Muscle of leg (tissue), 11 donors: ENCODE measurements around the gene ST3GAL3. TPM values are rescaled to one million over a fixed set of nuclear protein-coding genes. Genes with fewer than 3 reads are reported as not detected.
A peak's percentile ranks its signal among the peaks of the same experiment; 100 is the strongest.

ENCODE experiments used
- DNase-seq: peaks from one replicate; pipeline ENCODE4 v3.0.0; 2013
- H3K27ac ChIP-seq: one replicate; pipeline ENCODE4 v1.5.1; 2013; ENCODE audit warnings: mild to moderate bottlenecking, low read length, control low read depth
- H3K27me3 ChIP-seq: one replicate; pipeline ENCODE4 v1.6.1; 2013; ENCODE audit warnings: low read length; ENCODE audit not compliant: control insufficient read depth, insufficient read depth
- H3K36me3 ChIP-seq: one replicate; pipeline ENCODE4 v1.6.1; 2013; ENCODE audit warnings: low read length; ENCODE audit not compliant: control insufficient read depth, insufficient read depth
- H3K4me1 ChIP-seq: one replicate; pipeline ENCODE4 v1.6.1; 2013; ENCODE audit warnings: low read length; ENCODE audit not compliant: control insufficient read depth, insufficient read depth
- H3K4me3 ChIP-seq: one replicate; pipeline ENCODE4 v1.5.1; 2013; ENCODE audit warnings: low read length, control low read depth
- H3K9me3 ChIP-seq: replicated peaks from 2 replicates; pipeline ENCODE4 v1.6.1; 2013; ENCODE audit warnings: low read depth, low read length; ENCODE audit not compliant: control insufficient read depth
- WGBS: methylation state at CpG from one replicate; pipeline ENCODE4 v1.1.5; 2013; ENCODE audit warnings: missing lambda C conversion rate; ENCODE audit not compliant: insufficient coverage; 5-methylcytosine and 5-hydroxymethylcytosine counted together
- polyA plus RNA-seq, 8 donors: library from polyadenylated mRNA; unstranded; fragments of 120-200 nt; gene quantifications; one replicate each; pipeline versions ENCODE4 v1.2.1 to v1.2.3, GENCODE V29; 2013; ENCODE audit warnings: inconsistent platforms in 1 of 8, low replicate concordance in 1 of 8; ENCODE audit not compliant: insufficient read length in 8 of 8, insufficient read depth in 1 of 8
- total RNA-seq: library from RNA; stranded (reverse); fragments of 120-200 nt; gene quantifications from one replicate; pipeline ENCODE4 v1.2.4, GENCODE V29; 2013

ST3GAL3 gene
- total and polyA plus RNA-seq, 9 donors: 21.5 to 34.9 (median 32.6) TPM

- WGBS: 33% methylated on average over 4 of the region's 7 CpGs
- Histone ChIP-seq H3K27me3 (no peaks in the 10 kb centered on the region), H3K27ac (no peak overlapping the region), H3K36me3 (peaks cover 52% of the 10 kb centered on the region), H3K4me1 (peaks cover 17% of the 10 kb centered on the region), H3K9me3 (peaks cover 3% of the 10 kb centered on the region), H3K4me3 (no peak overlapping the region)
- DNase-seq: no peak
These were observed 262.0 kb downstream of the ST3GAL3 start for GRCh38 chr1:43969416-43969745.

- DNase-seq: peak; percentile 99
- no peaks in the 10 kb centered on the region for H3K27me3 ChIP-seq
- H3K9me3 ChIP-seq: peaks cover 3% of the 10 kb centered on the region
- peaks cover 17% of the 10 kb centered on the region for H3K4me1 ChIP-seq
- WGBS: 3% methylated on average over 20 of the region's 47 CpGs
- peak within 1 kb of the TSS; percentile 94 for H3K4me3 ChIP-seq
- no peak within 1 kb of the TSS for H3K27ac ChIP-seq
- H3K36me3 ChIP-seq: peaks cover 48% of the 10 kb centered on the region
These were observed 262.6 kb downstream of the ST3GAL3 start, which contains the start of gene DPH2 for GRCh38 chr1:43969746-43970466. DPH2 (plus strand) TSS chr1:43970010; CDS start chr1:43970176, 166 bp downstream.

- H3K4me3 ChIP-seq: peak overlapping the region; percentile 94
- peaks cover 47% of the 10 kb centered on the region for H3K36me3 ChIP-seq
- H3K4me1 ChIP-seq: peaks cover 21% of the 10 kb centered on the region
- H3K27ac ChIP-seq: no peak overlapping the region
- 7% methylated on average over 2 of the region's 5 CpGs for WGBS
- H3K9me3 ChIP-seq: peaks cover 3% of the 10 kb centered on the region
- H3K27me3 ChIP-seq: no peaks in the 10 kb centered on the region
- no peak for DNase-seq
These were observed 263.2 kb downstream of the ST3GAL3 start for GRCh38 chr1:43970502-43970901.

- H3K27me3 ChIP-seq: no peaks in the 10 kb centered on the region
- 90% methylated on average over 7 of the region's 9 CpGs for WGBS
- H3K4me1 ChIP-seq: peaks cover 25% of the 10 kb centered on the region
- H3K27ac ChIP-seq: no peak overlapping the region
- peak overlapping the region; percentile 94 for H3K4me3 ChIP-seq
- H3K36me3 ChIP-seq: peaks cover 44% of the 10 kb centered on the region
- DNase-seq: no peak
- H3K9me3 ChIP-seq: peaks cover 3% of the 10 kb centered on the region
These were observed 263.6 kb downstream of the ST3GAL3 start for GRCh38 chr1:43970911-43971310.

- Histone ChIP-seq H3K27ac (no peak overlapping the region), H3K4me1 (peaks cover 29% of the 10 kb centered on the region), H3K27me3 (no peaks in the 10 kb centered on the region), H3K4me3 (no peak overlapping the region), H3K9me3 (peaks cover 3% of the 10 kb centered on the region), H3K36me3 (peaks cover 44% of the 10 kb centered on the region)
- 97% methylated on average over 11 of the region's 17 CpGs for WGBS
- no peak for DNase-seq
These were observed 264.1 kb downstream of the ST3GAL3 start for GRCh38 chr1:43971336-43971980.

- H3K27ac ChIP-seq: peak overlapping the region; percentile 86
- H3K4me3 ChIP-seq: peak overlapping the region; percentile 93
- no peaks in the 10 kb centered on the region for H3K27me3 ChIP-seq
- peaks cover 48% of the 10 kb centered on the region for H3K36me3 ChIP-seq
- H3K9me3 ChIP-seq: no peaks in the 10 kb centered on the region
- 39% methylated on average over 9 of the region's 9 CpGs for WGBS
- DNase-seq: no peak
- peaks cover 36% of the 10 kb centered on the region for H3K4me1 ChIP-seq
These were observed 266.7 kb downstream of the ST3GAL3 start for GRCh38 chr1:43973981-43974442.

GRCh38 chr1:43974443-43975248 lies 267.3 kb downstream of the ST3GAL3 start, which contains the start of gene ATP6V0B:
ATP6V0B (plus strand) TSS chr1:43974960; CDS start chr1:43975041, 81 bp downstream.
- Histone ChIP-seq H3K27ac (peak within 1 kb of the TSS; percentile 86), H3K27me3 (no peaks in the 10 kb centered on the region), H3K9me3 (no peaks in the 10 kb centered on the region), H3K4me3 (peak within 1 kb of the TSS; percentile 93), H3K36me3 (peaks cover 48% of the 10 kb centered on the region), H3K4me1 (peaks cover 33% of the 10 kb centered on the region)
- under 1% methylated on average over 92 of the region's 93 CpGs for WGBS
- peak; percentile 97 for DNase-seq

GRCh38 chr1:43975249-43975961 lies 268.1 kb downstream of the ST3GAL3 start:
- Histone ChIP-seq H3K36me3 (peaks cover 48% of the 10 kb centered on the region), H3K4me3 (peak overlapping the region; percentile 93), H3K4me1 (peaks cover 39% of the 10 kb centered on the region), H3K27me3 (no peaks in the 10 kb centered on the region), H3K9me3 (no peaks in the 10 kb centered on the region), H3K27ac (peak overlapping the region; percentile 85)
- peak; percentile 67 for DNase-seq
- 0% methylated on average over 11 of the region's 34 CpGs for WGBS

GRCh38 chr1:43976045-43976444 lies 268.7 kb downstream of the ST3GAL3 start:
- peaks cover 39% of the 10 kb centered on the region for H3K4me1 ChIP-seq
- peaks cover 46% of the 10 kb centered on the region for H3K36me3 ChIP-seq
- H3K27ac ChIP-seq: no peak overlapping the region
- no peaks in the 10 kb centered on the region for H3K27me3 ChIP-seq
- WGBS: 100% methylated on average over 1 of the region's 4 CpGs
- DNase-seq: no peak
- H3K4me3 ChIP-seq: peak overlapping the region; percentile 93
- H3K9me3 ChIP-seq: no peaks in the 10 kb centered on the region
